GM18505 (cell line): ENCODE results near the gene NPTXR.
"Not testable (repeated sequence)": the region's sequence is repeated elsewhere in the genome, so short reads cannot be mapped to it uniquely, and the experiment has no call there.

Source experiments
- ATAC-seq: cut with Tn5 transposase; IDR thresholded peaks from one replicate; pipeline ENCODE4 v1.9.1; 2021; ENCODE audit not compliant: unreplicated experiment
- POLR2A ChIP-seq: IDR thresholded peaks from 4 replicates; pipeline ENCODE4 v1.6.1; 2011; ENCODE audit warnings: borderline replicate concordance; ENCODE audit not compliant: insufficient read depth, insufficient read length; ENCODE audit errors: extremely low read depth

NPTXR gene

GRCh38 chr22:38828616-38829205, 15.1 kb downstream of the NPTXR start:
- no peak for TF ChIP-seq POLR2A
- no peak for ATAC-seq

GRCh38 chr22:38828191-38828590, 15.6 kb downstream of the NPTXR start:
- TF ChIP-seq POLR2A, result no peak
- ATAC-seq, result no peak

- TF ChIP-seq POLR2A, result no peak
- ATAC-seq, result no peak
Measured at GRCh38 chr22:38827510-38827909, 16.3 kb downstream of the NPTXR start.

- no peak for TF ChIP-seq POLR2A
- no peak for ATAC-seq
Measured at GRCh38 chr22:38826801-38827200, 17.0 kb downstream of the NPTXR start.

- no peak for ATAC-seq
Measured at GRCh38 chr22:38826386-38826785, 17.4 kb downstream of the NPTXR start.

GRCh38 chr22:38824585-38824984, 19.2 kb downstream of the NPTXR start:
- TF ChIP-seq POLR2A, result no peak
- no peak for ATAC-seq

More at GRCh38 chr22:38826386-38826785, 17.4 kb downstream of the NPTXR start:
- no peak for TF ChIP-seq POLR2A

- no peak for TF ChIP-seq POLR2A
- ATAC-seq, result no peak
Measured at GRCh38 chr22:38823637-38824036, 20.2 kb downstream of the NPTXR start.

- TF ChIP-seq POLR2A, result no peak
- no peak for ATAC-seq
Measured at GRCh38 chr22:38823076-38823475, 20.8 kb downstream of the NPTXR start.

GRCh38 chr22:38820020-38820419, 23.8 kb downstream of the NPTXR start:
- ATAC-seq, result no peak
- TF ChIP-seq POLR2A, result no peak

- no peak for TF ChIP-seq POLR2A
- no peak for ATAC-seq
Measured at GRCh38 chr22:38819387-38819940, 24.4 kb downstream of the NPTXR start.

- no peak for ATAC-seq
Measured at GRCh38 chr22:38817196-38817595, 26.6 kb downstream of the NPTXR start.

GRCh38 chr22:38815842-38816241, 28.0 kb downstream of the NPTXR start:
- TF ChIP-seq POLR2A, result no peak

More at GRCh38 chr22:38817196-38817595, 26.6 kb downstream of the NPTXR start:
- TF ChIP-seq POLR2A, result no peak

GRCh38 chr22:38811241-38811640, 32.6 kb downstream of the NPTXR start:
- TF ChIP-seq POLR2A, result no peak
- ATAC-seq, result no peak

More at GRCh38 chr22:38815842-38816241, 28.0 kb downstream of the NPTXR start:
- no peak for ATAC-seq

GRCh38 chr22:38805041-38805593, 38.7 kb downstream of the NPTXR start:
- not testable (repeated sequence) for ATAC-seq

GRCh38 chr22:38802671-38803121, 41.1 kb downstream of the NPTXR start:
- TF ChIP-seq POLR2A, result no peak
- no peak for ATAC-seq

- no peak for TF ChIP-seq POLR2A
- no peak for ATAC-seq
Measured at GRCh38 chr22:38799265-38800002, 44.4 kb downstream of the NPTXR start.
